NB4 (cell line): Measurements from ENCODE around the gene KNOP1.

Source experiments
- DNase-seq: peaks from one replicate; pipeline ENCODE4 v3.0.0; 2010; ENCODE audit warnings: low read depth
- H3K4me3 ChIP-seq: one replicate; pipeline ENCODE4 v1.5.1; 2011; ENCODE audit warnings: mild to moderate bottlenecking, low read depth, low read length, moderate library complexity
- MYC ChIP-seq: IDR thresholded peaks from 2 replicates; pipeline ENCODE4 v1.6.1; 2011; ENCODE audit warnings: low read depth, low read length
- POLR2A ChIP-seq: IDR thresholded peaks from 2 replicates; pipeline ENCODE4 v1.6.1; 2011; ENCODE audit warnings: mild to moderate bottlenecking; ENCODE audit not compliant: insufficient read length; ENCODE audit errors: extremely low read depth
- TF ChIP-seq, protein P1 (sequence below): IDR thresholded peaks from 2 replicates; pipeline ENCODE4 v1.6.1; 2011; ENCODE audit warnings: low read depth, low read length
- TF ChIP-seq, protein P2 (sequence below): IDR thresholded peaks from one replicate; pipeline ENCODE4 v1.5.1; 2012; ENCODE audit warnings: low read depth, low read length

KNOP1 gene

DNA sequence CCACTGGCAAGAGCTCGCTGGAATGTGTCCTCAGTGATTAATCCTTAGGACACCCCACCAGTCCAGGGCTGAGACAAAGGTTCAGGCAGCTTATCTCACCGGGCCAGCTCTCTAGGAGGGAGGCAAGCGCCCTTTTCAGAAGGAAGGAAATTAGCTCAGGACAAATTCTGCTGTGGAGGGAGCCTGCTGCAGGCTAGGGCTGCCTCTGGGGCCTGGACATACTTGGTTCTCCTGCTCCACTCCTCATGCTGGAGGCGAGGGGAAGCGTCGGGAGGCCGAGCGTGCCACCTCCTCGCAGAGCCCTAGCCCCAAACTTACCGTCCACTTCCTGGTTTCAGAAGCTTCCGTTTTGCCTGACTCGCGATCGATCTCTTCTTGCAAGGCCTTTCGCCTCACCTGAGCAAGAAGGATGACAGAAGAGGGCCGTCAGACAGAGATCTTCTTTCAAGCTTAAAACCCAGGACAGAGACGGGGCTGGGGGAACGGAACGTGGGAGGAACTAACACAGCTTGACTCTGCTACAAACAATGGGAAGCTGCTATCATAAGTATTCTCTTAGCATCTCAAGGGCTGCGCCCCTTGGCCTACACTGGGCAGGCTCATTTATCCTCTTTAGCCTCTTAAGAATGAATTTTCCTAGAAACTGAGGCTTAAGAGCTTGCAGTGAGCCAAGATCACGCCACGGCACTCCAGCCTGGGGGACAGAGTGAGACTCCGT is 7.7 kb downstream of the KNOP1 start:
- H3K4me3 ChIP-seq: no peak overlapping the region
- no peak for TF ChIP-seq MYC
- TF ChIP-seq, protein P1, sequence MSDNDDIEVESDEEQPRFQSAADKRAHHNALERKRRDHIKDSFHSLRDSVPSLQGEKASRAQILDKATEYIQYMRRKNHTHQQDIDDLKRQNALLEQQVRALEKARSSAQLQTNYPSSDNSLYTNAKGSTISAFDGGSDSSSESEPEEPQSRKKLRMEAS: no peak
- no peak for TF ChIP-seq POLR2A
- TF ChIP-seq, protein P2, sequence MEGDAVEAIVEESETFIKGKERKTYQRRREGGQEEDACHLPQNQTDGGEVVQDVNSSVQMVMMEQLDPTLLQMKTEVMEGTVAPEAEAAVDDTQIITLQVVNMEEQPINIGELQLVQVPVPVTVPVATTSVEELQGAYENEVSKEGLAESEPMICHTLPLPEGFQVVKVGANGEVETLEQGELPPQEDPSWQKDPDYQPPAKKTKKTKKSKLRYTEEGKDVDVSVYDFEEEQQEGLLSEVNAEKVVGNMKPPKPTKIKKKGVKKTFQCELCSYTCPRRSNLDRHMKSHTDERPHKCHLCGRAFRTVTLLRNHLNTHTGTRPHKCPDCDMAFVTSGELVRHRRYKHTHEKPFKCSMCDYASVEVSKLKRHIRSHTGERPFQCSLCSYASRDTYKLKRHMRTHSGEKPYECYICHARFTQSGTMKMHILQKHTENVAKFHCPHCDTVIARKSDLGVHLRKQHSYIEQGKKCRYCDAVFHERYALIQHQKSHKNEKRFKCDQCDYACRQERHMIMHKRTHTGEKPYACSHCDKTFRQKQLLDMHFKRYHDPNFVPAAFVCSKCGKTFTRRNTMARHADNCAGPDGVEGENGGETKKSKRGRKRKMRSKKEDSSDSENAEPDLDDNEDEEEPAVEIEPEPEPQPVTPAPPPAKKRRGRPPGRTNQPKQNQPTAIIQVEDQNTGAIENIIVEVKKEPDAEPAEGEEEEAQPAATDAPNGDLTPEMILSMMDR: no peak
- DNase-seq: no peak

DNA sequence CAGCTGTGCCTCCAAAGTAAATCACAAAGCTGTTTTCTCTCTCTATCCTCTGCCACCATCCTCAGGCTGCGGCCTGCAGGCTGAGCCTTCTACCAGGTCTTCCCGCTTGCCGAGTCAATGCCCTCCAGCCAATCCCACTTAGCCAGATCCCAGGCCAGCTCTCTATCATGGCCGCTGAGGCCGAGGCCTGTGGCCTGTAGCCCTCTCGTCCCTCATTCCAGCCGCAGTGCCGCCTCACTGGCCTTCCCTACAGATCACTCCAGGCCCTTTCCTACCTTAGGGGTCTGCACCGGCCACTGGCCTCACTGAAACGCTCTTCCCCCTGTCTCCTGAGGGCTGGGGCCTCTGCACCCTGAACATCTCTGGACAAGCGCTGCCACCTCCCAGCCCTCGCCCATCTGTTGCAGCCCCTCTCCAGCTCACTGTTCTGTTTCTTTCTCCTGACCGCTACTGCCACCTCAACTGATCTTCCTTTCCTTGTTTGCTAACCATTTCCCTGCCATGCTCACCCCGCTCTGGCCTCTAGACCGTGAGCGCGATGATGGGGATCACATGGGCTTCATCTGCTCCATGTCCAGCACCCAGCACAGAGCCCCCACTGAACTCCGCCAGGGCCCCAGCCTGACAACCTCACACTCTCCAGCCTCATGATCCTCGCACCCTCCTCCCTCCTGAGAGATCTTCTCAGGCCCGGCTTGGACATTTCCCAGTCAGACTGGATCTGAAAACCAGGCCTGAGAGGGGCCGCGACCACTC is 8.5 kb downstream of the KNOP1 start:
- TF ChIP-seq POLR2A: no peak
- TF ChIP-seq, protein P2: no peak
- no peak for TF ChIP-seq MYC
- TF ChIP-seq, protein P1: no peak
- H3K4me3 ChIP-seq: no peak overlapping the region
- no peak for DNase-seq

DNA sequence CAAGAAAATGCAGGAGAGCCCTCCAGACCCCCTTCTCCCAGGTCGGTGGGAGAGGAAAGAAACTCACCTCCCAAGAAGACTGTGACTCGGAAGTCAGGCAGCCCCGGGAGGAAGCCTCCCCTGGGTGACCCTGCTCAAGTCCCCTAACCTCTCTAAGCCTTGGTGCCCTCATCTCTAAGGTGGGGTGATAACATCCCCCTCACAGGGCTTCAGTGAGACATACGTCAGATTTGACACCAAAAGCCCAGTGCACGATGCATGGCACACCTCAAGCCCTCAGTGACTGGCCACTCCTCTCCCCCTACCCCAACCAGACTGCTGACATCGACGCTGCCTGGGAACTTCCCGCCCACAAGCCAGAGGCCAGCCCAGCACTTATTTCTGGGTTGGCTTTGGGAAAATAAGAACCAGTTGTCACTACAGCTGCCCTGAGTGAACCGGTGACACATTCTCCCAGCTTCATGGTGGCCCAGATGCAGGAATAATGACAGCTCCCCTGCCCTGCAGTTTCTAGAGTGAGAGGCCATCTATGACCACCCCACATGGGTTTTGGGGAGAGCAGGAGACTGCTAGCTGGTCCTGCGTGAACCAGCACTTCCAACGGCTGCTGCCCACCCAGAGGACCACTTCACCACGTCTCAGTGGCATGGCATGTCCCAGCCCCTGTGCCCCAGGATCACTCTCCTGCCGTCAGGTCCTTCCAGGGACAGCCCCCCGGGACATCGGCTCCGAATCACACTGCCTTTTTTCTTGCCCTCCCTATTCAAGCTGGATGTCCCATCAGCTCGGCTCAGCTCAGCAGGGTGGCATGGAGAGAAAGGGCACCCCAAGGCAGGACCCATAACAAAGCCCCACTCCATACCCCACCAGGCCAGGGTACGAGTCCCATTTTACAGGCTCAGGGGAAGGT is 9.5 kb downstream of the KNOP1 start:
- TF ChIP-seq, protein P1: no peak
- TF ChIP-seq MYC: no peak
- TF ChIP-seq, protein P2: no peak
- no peak for TF ChIP-seq POLR2A
- H3K4me3 ChIP-seq: no peak overlapping the region
- no peak for DNase-seq

DNA sequence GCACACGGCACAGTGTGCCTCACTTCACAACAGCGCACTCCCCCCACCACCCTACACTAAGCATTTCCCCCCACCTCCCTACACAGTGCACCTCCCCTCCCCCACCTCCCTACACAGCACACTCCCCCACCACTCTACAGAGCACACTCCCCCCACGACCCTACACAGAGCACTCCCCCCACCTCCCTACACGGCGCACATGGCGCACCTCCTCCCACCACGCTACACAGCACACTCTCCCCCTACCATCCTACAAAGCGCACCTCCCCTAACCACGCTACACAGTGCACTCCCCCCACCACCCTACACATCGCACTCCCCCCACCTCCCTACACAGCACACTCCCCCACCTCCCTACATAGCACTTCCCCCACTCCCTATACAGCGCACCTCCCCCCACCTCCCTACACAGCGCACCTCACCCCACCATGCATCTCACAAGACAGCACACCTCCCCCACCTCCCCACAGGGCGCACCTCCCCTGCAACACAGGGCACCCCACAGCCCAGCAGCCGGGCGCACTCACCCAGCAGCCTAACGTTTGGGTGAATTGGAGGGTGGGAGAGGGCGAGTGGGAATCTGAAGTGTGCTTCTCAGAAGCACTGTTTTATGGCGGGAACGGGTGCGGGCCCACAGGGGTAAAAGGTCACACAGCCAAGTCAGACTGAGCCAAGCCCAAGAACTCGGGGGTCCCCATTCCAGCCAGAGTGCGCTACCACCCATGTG is 10.3 kb downstream of the KNOP1 start:
- peak; percentile 19 for DNase-seq
- H3K4me3 ChIP-seq: no peak overlapping the region
- TF ChIP-seq, protein P2: no peak
- TF ChIP-seq MYC: no peak
- TF ChIP-seq, protein P1: no peak
- TF ChIP-seq POLR2A: no peak

DNA sequence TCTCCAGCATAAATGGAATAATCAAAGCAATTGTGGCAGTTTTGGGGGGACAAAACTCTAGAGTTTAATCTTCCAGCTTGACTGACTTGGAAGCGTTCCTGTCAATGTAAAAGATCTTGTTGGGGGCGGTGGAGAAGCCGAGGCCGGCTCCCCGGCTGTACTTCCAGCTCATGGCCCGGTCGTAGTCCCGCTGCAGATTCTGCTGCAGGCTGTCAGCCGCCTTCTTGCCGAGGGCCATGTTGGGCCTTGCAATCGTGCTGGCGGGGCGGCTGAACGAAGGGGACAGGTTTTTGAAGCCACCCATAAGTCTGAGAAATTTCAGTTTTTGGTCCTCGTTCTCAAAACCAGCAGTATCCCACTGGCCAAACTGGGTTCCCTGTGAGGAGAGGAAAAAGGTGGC is 11.2 kb downstream of the KNOP1 start:
- no peak for DNase-seq
- H3K4me3 ChIP-seq: no peak overlapping the region
- TF ChIP-seq, protein P2: no peak
- TF ChIP-seq, protein P1: no peak
- TF ChIP-seq POLR2A: no peak
- no peak for TF ChIP-seq MYC
